ENCODE results near the gene HEMGN.

DNA sequence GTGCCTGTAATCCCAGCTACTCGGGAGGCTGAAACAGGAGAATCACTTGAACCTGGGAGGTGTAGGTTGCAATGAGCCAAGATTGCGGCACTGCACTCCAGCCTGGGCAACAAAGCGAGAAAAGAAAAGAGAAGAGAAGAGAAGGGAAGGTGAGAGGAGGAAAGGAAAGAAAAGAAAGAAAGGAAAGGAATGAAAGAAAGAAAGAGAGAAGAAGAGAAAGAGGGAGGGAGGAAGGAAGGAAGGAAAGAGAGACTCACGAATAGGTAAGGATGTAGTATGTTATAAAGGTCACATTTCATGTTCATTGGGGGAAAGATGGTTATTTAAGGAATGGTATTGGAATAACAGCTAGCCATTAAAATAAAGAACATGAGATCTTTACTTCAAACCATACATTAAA is 34.8 kb upstream of the HEMGN start:
- TF ChIP-seq, protein P1, sequence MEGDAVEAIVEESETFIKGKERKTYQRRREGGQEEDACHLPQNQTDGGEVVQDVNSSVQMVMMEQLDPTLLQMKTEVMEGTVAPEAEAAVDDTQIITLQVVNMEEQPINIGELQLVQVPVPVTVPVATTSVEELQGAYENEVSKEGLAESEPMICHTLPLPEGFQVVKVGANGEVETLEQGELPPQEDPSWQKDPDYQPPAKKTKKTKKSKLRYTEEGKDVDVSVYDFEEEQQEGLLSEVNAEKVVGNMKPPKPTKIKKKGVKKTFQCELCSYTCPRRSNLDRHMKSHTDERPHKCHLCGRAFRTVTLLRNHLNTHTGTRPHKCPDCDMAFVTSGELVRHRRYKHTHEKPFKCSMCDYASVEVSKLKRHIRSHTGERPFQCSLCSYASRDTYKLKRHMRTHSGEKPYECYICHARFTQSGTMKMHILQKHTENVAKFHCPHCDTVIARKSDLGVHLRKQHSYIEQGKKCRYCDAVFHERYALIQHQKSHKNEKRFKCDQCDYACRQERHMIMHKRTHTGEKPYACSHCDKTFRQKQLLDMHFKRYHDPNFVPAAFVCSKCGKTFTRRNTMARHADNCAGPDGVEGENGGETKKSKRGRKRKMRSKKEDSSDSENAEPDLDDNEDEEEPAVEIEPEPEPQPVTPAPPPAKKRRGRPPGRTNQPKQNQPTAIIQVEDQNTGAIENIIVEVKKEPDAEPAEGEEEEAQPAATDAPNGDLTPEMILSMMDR (IDR thresholded peaks at IDR 0.05; ENCODE audit: low read length) = no peak
- TF ChIP-seq EZH2phosphoT487 (IDR thresholded peaks at IDR 0.05; ENCODE audit: low read length) (no peak), EZH2 (optimal IDR thresholded peaks at IDR 0.05; ENCODE audit: low read depth, low read length) (no peak)
